ENCODE measurements around the gene KCNA1. TPM values are rescaled to one million over a fixed set of nuclear protein-coding genes. Genes with fewer than 3 reads are reported as not detected.

KCNA1 gene
- total RNA-seq, 1 donor from 2014 or later: 0.19 TPM

GRCh38 chr12:4910502-4911315 is 1.0 kb downstream of the KCNA1 start:
- no peak for DNase-seq (ENCODE audit: low spot score)

GRCh38 chr12:4911316-4911994 is 1.8 kb downstream of the KCNA1 start:
- no peak for DNase-seq (ENCODE audit: low spot score)

- no peak for DNase-seq (ENCODE audit: low spot score)
These were observed 5.0 kb downstream of the KCNA1 start for GRCh38 chr12:4914720-4915119.

- DNase-seq (ENCODE audit: low spot score): no peak
These were observed 6.0 kb downstream of the KCNA1 start for GRCh38 chr12:4915752-4916151.

GRCh38 chr12:4918950-4919660 is 9.4 kb downstream of the KCNA1 start:
- DNase-seq (ENCODE audit: low spot score): no peak

- no peak for DNase-seq (ENCODE audit: low spot score)
These were observed 22.9 kb downstream of the KCNA1 start for GRCh38 chr12:4932576-4932975.

- DNase-seq (ENCODE audit: low spot score): no peak
These were observed 23.7 kb downstream of the KCNA1 start for GRCh38 chr12:4933411-4933810.

- no peak for DNase-seq (ENCODE audit: low spot score)
These were observed 24.8 kb downstream of the KCNA1 start for GRCh38 chr12:4934407-4935035.

- no peak for DNase-seq (ENCODE audit: low spot score)
These were observed 29.2 kb downstream of the KCNA1 start for GRCh38 chr12:4938900-4939299.

GRCh38 chr12:4939418-4940023 is 29.8 kb downstream of the KCNA1 start:
- DNase-seq (ENCODE audit: low spot score): no peak

GRCh38 chr12:4943067-4943937 is 33.6 kb downstream of the KCNA1 start:
- no peak for DNase-seq (ENCODE audit: low spot score)

- DNase-seq (ENCODE audit: low spot score): no peak
These were observed 34.2 kb downstream of the KCNA1 start for GRCh38 chr12:4943938-4944284.

GRCh38 chr12:4947253-4947652 is 37.5 kb downstream of the KCNA1 start:
- no peak for DNase-seq (ENCODE audit: low spot score)

- DNase-seq (ENCODE audit: low spot score): no peak
These were observed 41.4 kb downstream of the KCNA1 start for GRCh38 chr12:4951083-4951482.

GRCh38 chr12:4951601-4952000 is 41.9 kb downstream of the KCNA1 start:
- DNase-seq (ENCODE audit: low spot score): no peak

- no peak for DNase-seq (ENCODE audit: low spot score)
These were observed 45.1 kb downstream of the KCNA1 start for GRCh38 chr12:4954621-4955354.

- no peak for DNase-seq (ENCODE audit: low spot score)
These were observed 46.3 kb downstream of the KCNA1 start for GRCh38 chr12:4956054-4956453.

- no peak for DNase-seq (ENCODE audit: low spot score)
These were observed 47.3 kb downstream of the KCNA1 start for GRCh38 chr12:4956968-4957367.

GRCh38 chr12:4957761-4958160 is 48.1 kb downstream of the KCNA1 start:
- DNase-seq (ENCODE audit: low spot score): no peak
